GM12875 (cell line): ENCODE results near the gene SSBP3.
"Not testable (repeated sequence)": the region's sequence is repeated elsewhere in the genome, so short reads cannot be mapped to it uniquely, and the experiment has no call there.

Experiments used
- H3K4me3 ChIP-seq: one replicate; pipeline ENCODE4 v1.5.1; 2011; ENCODE audit warnings: low read depth, low read length, control low read depth
- CTCF ChIP-seq: IDR thresholded peaks from 2 replicates; pipeline ENCODE4 v1.5.1; 2011; ENCODE audit warnings: low read depth, mild to moderate bottlenecking, control low read depth, inconsistent platforms, low read length, moderate library complexity, borderline replicate concordance; ENCODE audit not compliant: insufficient read depth

Gene SSBP3

GRCh38 chr1:54239631-54240031, 166.6 kb downstream of the SSBP3 start:
- no peak overlapping the region for H3K4me3 ChIP-seq
- no peak for TF ChIP-seq CTCF

GRCh38 chr1:54239035-54239383, 167.2 kb downstream of the SSBP3 start:
- H3K4me3 ChIP-seq = no peak overlapping the region
- no peak for TF ChIP-seq CTCF

- TF ChIP-seq CTCF = no peak
- H3K4me3 ChIP-seq = no peak overlapping the region
Measured at GRCh38 chr1:54238353-54239034, 167.7 kb downstream of the SSBP3 start.

GRCh38 chr1:54237586-54237985, 168.6 kb downstream of the SSBP3 start:
- no peak overlapping the region for H3K4me3 ChIP-seq
- no peak for TF ChIP-seq CTCF

GRCh38 chr1:54234284-54234683, 171.9 kb downstream of the SSBP3 start:
- no peak overlapping the region for H3K4me3 ChIP-seq
- no peak for TF ChIP-seq CTCF

GRCh38 chr1:54233196-54233595, 173.0 kb downstream of the SSBP3 start:
- not testable (repeated sequence) for H3K4me3 ChIP-seq

- TF ChIP-seq CTCF = no peak
- H3K4me3 ChIP-seq = no peak overlapping the region
Measured at GRCh38 chr1:54230507-54231339, 175.5 kb downstream of the SSBP3 start.
